GM18868 (cell line): ENCODE data around the gene APOBEC3H.

Experiments
- ATAC-seq: cut with Tn5 transposase; IDR thresholded peaks from one replicate; pipeline ENCODE4 v1.9.1; 2021; ENCODE audit warnings: mild to moderate bottlenecking, moderate library complexity; ENCODE audit not compliant: unreplicated experiment

Gene APOBEC3H

DNA sequence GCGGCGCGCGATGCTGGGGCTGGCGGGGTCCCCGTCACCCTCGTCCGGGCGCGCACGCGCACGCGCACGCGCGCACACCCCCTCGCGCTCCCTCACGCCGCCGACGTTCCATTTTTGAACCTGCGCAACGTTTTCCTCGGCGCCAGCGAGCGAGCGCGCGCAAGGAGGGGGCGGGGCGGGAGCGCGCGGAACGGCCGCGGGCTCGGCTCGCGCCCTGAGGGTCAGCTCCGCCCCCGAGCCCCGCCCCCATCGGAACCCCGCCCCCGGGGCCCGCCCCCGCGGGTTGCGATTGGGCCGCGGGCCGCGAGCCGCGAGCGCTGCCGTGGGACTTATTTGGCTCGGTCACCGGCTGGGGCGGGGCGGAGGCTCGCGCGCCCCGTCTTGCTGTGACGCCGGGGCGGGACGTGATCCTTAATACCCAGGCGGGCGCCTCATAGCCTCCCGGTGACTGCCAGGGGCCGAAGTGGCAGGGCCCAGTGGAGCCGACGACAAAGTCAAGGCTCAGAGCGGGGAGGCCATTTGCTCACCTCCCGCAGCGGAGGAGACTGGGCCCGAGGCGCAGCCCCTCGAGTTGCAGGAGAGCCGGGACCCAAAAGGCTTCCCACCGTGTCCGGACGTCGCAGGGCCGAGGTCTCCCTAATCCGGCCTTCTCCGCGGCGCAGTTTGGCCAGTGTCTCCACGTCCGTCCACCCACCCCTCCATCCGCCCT lies 55.6 kb downstream of the APOBEC3H start, which contains the start of gene CBX7:
CBX7 (minus strand) TSS at position 170 of the 709 bp plus-strand sequence. CDS start 236 bp downstream, outside the sequence.
- peak; percentile 74 for ATAC-seq

DNA sequence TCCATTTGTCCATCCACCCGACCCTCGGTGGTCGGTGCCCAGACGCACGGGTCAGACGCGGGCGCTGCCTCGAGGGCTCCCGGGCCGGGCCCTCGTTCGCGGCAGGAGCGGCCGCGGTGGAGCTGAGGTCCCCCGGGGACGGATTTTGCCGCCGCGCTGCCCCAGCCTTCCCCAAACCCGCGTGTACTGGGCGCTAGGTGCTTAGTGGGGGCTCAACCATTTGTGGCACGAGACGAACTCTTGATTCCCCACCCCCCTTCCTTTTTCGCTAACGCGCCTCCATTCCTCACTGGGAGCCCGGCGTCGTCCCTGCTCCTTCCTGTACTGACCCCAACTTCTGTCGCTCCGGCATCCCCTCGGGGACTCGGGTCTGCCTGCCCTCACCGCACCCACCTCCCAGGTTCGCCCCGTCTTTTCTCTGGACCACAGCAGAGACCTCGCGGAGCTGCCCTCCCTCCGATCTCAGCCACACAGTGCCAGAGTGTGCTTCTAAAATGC lies 56.2 kb downstream of the APOBEC3H start:
- ATAC-seq: no peak
